DND-41 (cell line): ENCODE measurements around the gene TP53I11.

Experiments used
- ATAC-seq: fragments of 200-7000 bp; cut with Tn5 transposase; 3 replicates; pipeline ENCODE4 v1.9.1; 2021; ENCODE audit warnings: low read depth; ENCODE audit not compliant: insufficient read depth
- DNase-seq: peaks from one replicate; pipeline ENCODE4 v3.0.0-alpha.2; 2020
- H2AFZ ChIP-seq: 2 replicates; pipeline ENCODE4 v1.6.0; 2012; ENCODE audit warnings: low read depth, low read length
- H3K27ac ChIP-seq: 2 replicates; pipeline ENCODE4 v1.5.1; 2012; ENCODE audit warnings: low read length, inconsistent platforms
- H3K27me3 ChIP-seq: fragments of 200-600 bp; sonication (generic); 2 replicates; pipeline ENCODE4 v1.6.0; 2012; ENCODE audit warnings: low read length, mild to moderate bottlenecking, inconsistent platforms; ENCODE audit not compliant: insufficient read depth, poor library complexity
- H3K36me3 ChIP-seq: 2 replicates; pipeline ENCODE4 v1.5.1; 2012; ENCODE audit warnings: low read length, inconsistent platforms; ENCODE audit not compliant: insufficient read depth
- H3K4me1 ChIP-seq: 2 replicates; pipeline ENCODE4 v1.5.1; 2012; ENCODE audit warnings: mild to moderate bottlenecking, low read length; ENCODE audit not compliant: insufficient read depth
- H3K4me2 ChIP-seq: 2 replicates; pipeline ENCODE4 v1.6.0; 2012; ENCODE audit warnings: mild to moderate bottlenecking, moderate library complexity, low read length, inconsistent platforms; ENCODE audit not compliant: insufficient read depth
- H3K4me3 ChIP-seq, 2 experiments: fragments of 200-600 bp in 1 of 2; shearing (Covaris generic) in 1 of 2; 2 replicates each; pipeline ENCODE4 v1.5.1; 2012 to 2016; ENCODE audit warnings: inconsistent platforms in 2 of 2, low read length in 2 of 2, mild to moderate bottlenecking in 2 of 2, low read depth in 1 of 2, moderate library complexity in 1 of 2
- H3K79me2 ChIP-seq: 2 replicates; pipeline ENCODE4 v1.6.0; 2012; ENCODE audit warnings: low read length, inconsistent platforms; ENCODE audit not compliant: insufficient read depth
- H3K9ac ChIP-seq: 2 replicates; pipeline ENCODE4 v1.6.0; 2012; ENCODE audit warnings: low read depth, mild to moderate bottlenecking, inconsistent platforms, low read length, moderate library complexity
- H3K9me3 ChIP-seq: 2 replicates; pipeline ENCODE4 v1.5.1; 2012; ENCODE audit warnings: low read length, moderate library complexity, mild to moderate bottlenecking, inconsistent platforms; ENCODE audit not compliant: insufficient read depth, severe bottlenecking
- H4K20me1 ChIP-seq: 2 replicates; pipeline ENCODE4 v1.6.0; 2012; ENCODE audit warnings: low read length; ENCODE audit not compliant: insufficient read depth
- CTCF ChIP-seq: IDR thresholded peaks from 2 replicates; pipeline ENCODE4 v1.5.1; 2012; ENCODE audit warnings: borderline replicate concordance, low read length, moderate library complexity, mild to moderate bottlenecking; ENCODE audit not compliant: poor library complexity, severe bottlenecking; ENCODE audit errors: extremely low read depth
- EZH2 ChIP-seq: IDR thresholded peaks from 3 replicates; pipeline ENCODE4 v1.6.1; 2012; ENCODE audit warnings: borderline replicate concordance, low read depth, mild to moderate bottlenecking, moderate library complexity, low read length, inconsistent platforms; ENCODE audit not compliant: severe bottlenecking

TP53I11 gene

GRCh38 chr11:44966694-44967093 lies 16.0 kb upstream of the TP53I11 start:
- no peak for TF ChIP-seq CTCF
- TF ChIP-seq EZH2, result no peak
- Histone ChIP-seq H3K36me3 (no peaks in the 10 kb centered on the region), H3K9me3 (no peaks in the 10 kb centered on the region), H3K27ac (no peak overlapping the region), H3K4me3 (no peak overlapping the region), H3K4me1 (no peaks in the 10 kb centered on the region), H3K9ac (no peak overlapping the region), H3K79me2 (no peaks in the 10 kb centered on the region), H2AFZ (no peak overlapping the region), H3K4me2 (no peak overlapping the region), H4K20me1 (no peaks in the 10 kb centered on the region), H3K27me3 (no peaks in the 10 kb centered on the region)
- no peak for ATAC-seq
- DNase-seq, result no peak

GRCh38 chr11:44964526-44965209 lies 14.0 kb upstream of the TP53I11 start:
- Histone ChIP-seq H2AFZ (no peak overlapping the region), H3K4me3 (no peak overlapping the region), H4K20me1 (no peaks in the 10 kb centered on the region), H3K79me2 (no peaks in the 10 kb centered on the region), H3K4me1 (no peaks in the 10 kb centered on the region), H3K9ac (no peak overlapping the region), H3K27ac (no peak overlapping the region), H3K9me3 (no peaks in the 10 kb centered on the region), H3K36me3 (no peaks in the 10 kb centered on the region), H3K4me2 (no peak overlapping the region), H3K27me3 (no peaks in the 10 kb centered on the region)
- ATAC-seq (no peak), DNase-seq (no peak)
- TF ChIP-seq CTCF (no peak), EZH2 (no peak)

- H3K79me2 ChIP-seq, result no peaks in the 10 kb centered on the region
- no peak overlapping the region for H3K27ac ChIP-seq
Measured at GRCh38 chr11:44963948-44964347, 13.3 kb upstream of the TP53I11 start.

More at GRCh38 chr11:44963948-44964347, 13.3 kb upstream of the TP53I11 start:
- Histone ChIP-seq H3K9me3 (no peaks in the 10 kb centered on the region), H4K20me1 (no peaks in the 10 kb centered on the region), H3K4me1 (no peaks in the 10 kb centered on the region), H3K27me3 (no peaks in the 10 kb centered on the region), H3K4me2 (no peak overlapping the region), H3K9ac (no peak overlapping the region), H2AFZ (no peak overlapping the region), H3K36me3 (no peaks in the 10 kb centered on the region), H3K4me3 (no peak overlapping the region)
- TF ChIP-seq CTCF (no peak), EZH2 (no peak)
- no peak for DNase-seq
- ATAC-seq, result no peak
